OCI-LY7 (cell line): ENCODE data around the gene NOL4L. TPM values are rescaled to one million over a fixed set of nuclear protein-coding genes. Genes with fewer than 3 reads are reported as not detected.

ENCODE experiments used
- BruUV-seq: library from RNA; stranded (reverse); fragments of 400-500 nt; replicated peaks from 2 replicates; lab custom pipeline; 2021; lab: Mats Ljungman, UMichigan
- CTCF ChIA-PET: fragments of 300-600 bp; sonication (Branson Sonifier 250); formaldehyde crosslinking; loops from one replicate; lab custom pipeline; 2022; ENCODE audit warnings: antibody characterized with exemption; ENCODE audit not compliant: unreplicated experiment; lab: Charles Lee
- POLR2A ChIA-PET: fragments of 300-600 bp; sonication (Branson Sonifier 250); formaldehyde crosslinking; loops from one replicate; lab custom pipeline; 2022; ENCODE audit warnings: antibody characterized with exemption; lab: Charles Lee
- DNase-seq: peaks from one replicate; pipeline ENCODE4 v3.0.0-alpha.2; 2015; ENCODE audit warnings: low spot score
- H2AFZ ChIP-seq: fragments of 200-600 bp; sonication (generic), shearing (Covaris generic); 2 replicates; pipeline ENCODE4 v1.6.1; 2014; ENCODE audit warnings: mild to moderate bottlenecking, antibody characterized with exemption, low read length, moderate library complexity
- H3K27ac ChIP-seq: fragments of 200-600 bp; sonication (generic); 2 replicates; pipeline ENCODE4 v1.5.1; 2014; ENCODE audit warnings: mixed run types, low read depth, mild to moderate bottlenecking, moderate library complexity, low read length, inconsistent platforms; ENCODE audit not compliant: poor library complexity, severe bottlenecking
- H3K36me3 ChIP-seq: fragments of 200-600 bp; sonication (generic); 2 replicates; pipeline ENCODE4 v1.6.1; 2014; ENCODE audit warnings: mild to moderate bottlenecking, antibody characterized with exemption, low read length, moderate library complexity, mixed read lengths; ENCODE audit not compliant: insufficient read depth
- H3K4me1 ChIP-seq: fragments of 200-600 bp; sonication (generic); 2 replicates; pipeline ENCODE4 v1.5.1; 2014; ENCODE audit warnings: mild to moderate bottlenecking, low read length; ENCODE audit not compliant: insufficient read depth, poor library complexity, severe bottlenecking
- H3K4me2 ChIP-seq: fragments of 200-600 bp; sonication (generic); 2 replicates; pipeline ENCODE4 v1.6.1; 2014; ENCODE audit warnings: mild to moderate bottlenecking, low read length
- H3K4me3 ChIP-seq: fragments of 200-600 bp; sonication (generic); 2 replicates; pipeline ENCODE4 v1.5.1; 2014; ENCODE audit warnings: mild to moderate bottlenecking, low read depth, low read length; ENCODE audit not compliant: poor library complexity, severe bottlenecking
- H3K79me2 ChIP-seq: fragments of 200-600 bp; sonication (generic); 2 replicates; pipeline ENCODE4 v1.6.1; 2016; ENCODE audit warnings: low read depth, mild to moderate bottlenecking, low read length, moderate library complexity, mixed read lengths; ENCODE audit not compliant: insufficient read depth
- H3K9me2 ChIP-seq: fragments of 200-600 bp; sonication (generic); 2 replicates; pipeline ENCODE4 v1.6.1; 2016; ENCODE audit warnings: mild to moderate bottlenecking, low read length, mixed read lengths; ENCODE audit not compliant: insufficient read depth
- H3K9me3 ChIP-seq: fragments of 200-600 bp; sonication (generic); 2 replicates; pipeline ENCODE4 v1.6.1; 2014; ENCODE audit warnings: mild to moderate bottlenecking, mixed run types, low read length, mixed read lengths
- H4K20me1 ChIP-seq: fragments of 200-600 bp; sonication (generic); 2 replicates; pipeline ENCODE4 v1.6.1; 2014; ENCODE audit warnings: mild to moderate bottlenecking, antibody characterized with exemption, low read length, moderate library complexity, mixed read lengths; ENCODE audit not compliant: insufficient read depth
- CTCF ChIP-seq: fragments of 200-600 bp; sonication (generic); conservative IDR thresholded peaks from 2 replicates; pipeline ENCODE4 v1.5.1; 2014; ENCODE audit warnings: mild to moderate bottlenecking, antibody characterized with exemption, low read length, moderate library complexity, mixed read lengths
- EZH2phosphoT487 ChIP-seq: fragments of 200-600 bp; sonication (generic); IDR thresholded peaks from 2 replicates; pipeline ENCODE4 v1.6.1; 2018; ENCODE audit warnings: low read depth, borderline replicate concordance, mild to moderate bottlenecking, mixed run types, antibody characterized with exemption, low read length, moderate library complexity, mixed read lengths
- intact Hi-C: fragments of 100-400 bp; cut with micrococcal nuclease; formaldehyde crosslinking; loops from one replicate; pipeline ENCODE4 v1.10.0; 2022; ENCODE audit not compliant: unreplicated experiment
- total RNA-seq, 2 experiments: library from RNA; depleted of rRNA in 1 of 2; stranded (reverse); fragments of >200 nt in 1 of 2; shearing (Covaris generic) in 1 of 2; gene quantifications; 2 replicates each; pipeline ENCODE4 v1.2.3, GENCODE V29; 2014 to 2022

NOL4L gene
- total RNA-seq, 2 experiments from 2014 or later, result 3.9 to 4.2 TPM

GRCh38 chr20:32554965-32555289, 30.2 kb downstream of the NOL4L start:
- Histone ChIP-seq H3K27ac (no peak overlapping the region), H3K9me3 (no peaks in the 10 kb centered on the region), H3K79me2 (no peaks in the 10 kb centered on the region), H3K36me3 (no peaks in the 10 kb centered on the region), H3K9me2 (no peaks in the 10 kb centered on the region), H3K4me1 (no peaks in the 10 kb centered on the region), H2AFZ (no peak overlapping the region), H3K4me3 (no peak overlapping the region), H3K4me2 (no peak overlapping the region), H4K20me1 (no peaks in the 10 kb centered on the region)
- intact Hi-C loops, result no loop called here
- CTCF ChIA-PET, result interaction anchor here (0.6 kb wide), 1 partner anchor 47 kb away, joined by 3 read pairs; no protein-coding TSS in a partner anchor
- TF ChIP-seq EZH2phosphoT487 (no peak), CTCF (no peak)
- DNase-seq, result no peak
- no TSS peak for BruUV-seq
- POLR2A ChIA-PET, result no interaction called here

- H3K4me3 ChIP-seq, result no peak overlapping the region
- H3K36me3 ChIP-seq, result no peaks in the 10 kb centered on the region
- H3K9me2 ChIP-seq, result no peaks in the 10 kb centered on the region
- no peaks in the 10 kb centered on the region for H4K20me1 ChIP-seq
- no peak for DNase-seq
- H3K4me2 ChIP-seq, result no peak overlapping the region
- no peak overlapping the region for H3K27ac ChIP-seq
- ChIA-PET CTCF (no interaction called here), POLR2A (no interaction called here)
- no peaks in the 10 kb centered on the region for H3K79me2 ChIP-seq
- no peak overlapping the region for H2AFZ ChIP-seq
- H3K4me1 ChIP-seq, result no peaks in the 10 kb centered on the region
- no TSS peak for BruUV-seq
- intact Hi-C loops, result no loop called here
- TF ChIP-seq EZH2phosphoT487 (no peak), CTCF (no peak)
- H3K9me3 ChIP-seq, result no peaks in the 10 kb centered on the region
These were observed 31.5 kb downstream of the NOL4L start for GRCh38 chr20:32553618-32554017.

GRCh38 chr20:32551693-32552092, 33.4 kb downstream of the NOL4L start:
- Histone ChIP-seq H3K36me3 (no peaks in the 10 kb centered on the region), H3K9me3 (no peaks in the 10 kb centered on the region), H4K20me1 (no peaks in the 10 kb centered on the region), H3K4me1 (no peaks in the 10 kb centered on the region), H3K4me2 (no peak overlapping the region), H3K27ac (no peak overlapping the region), H2AFZ (no peak overlapping the region), H3K4me3 (no peak overlapping the region), H3K79me2 (no peaks in the 10 kb centered on the region), H3K9me2 (no peaks in the 10 kb centered on the region)
- CTCF ChIA-PET, result no interaction called here
- no peak for TF ChIP-seq CTCF
- no peak for TF ChIP-seq EZH2phosphoT487
- intact Hi-C loops, result no loop called here
- BruUV-seq, result no TSS peak
- no peak for DNase-seq
- POLR2A ChIA-PET, result no interaction called here
